Measurements from ENCODE around the gene CMTR1. TPM values are rescaled to one million over a fixed set of nuclear protein-coding genes. Genes with fewer than 3 reads are reported as not detected.

Gene CMTR1
- total RNA-seq, 1 experiment from 2014 or later = 34.8 TPM

DNA sequence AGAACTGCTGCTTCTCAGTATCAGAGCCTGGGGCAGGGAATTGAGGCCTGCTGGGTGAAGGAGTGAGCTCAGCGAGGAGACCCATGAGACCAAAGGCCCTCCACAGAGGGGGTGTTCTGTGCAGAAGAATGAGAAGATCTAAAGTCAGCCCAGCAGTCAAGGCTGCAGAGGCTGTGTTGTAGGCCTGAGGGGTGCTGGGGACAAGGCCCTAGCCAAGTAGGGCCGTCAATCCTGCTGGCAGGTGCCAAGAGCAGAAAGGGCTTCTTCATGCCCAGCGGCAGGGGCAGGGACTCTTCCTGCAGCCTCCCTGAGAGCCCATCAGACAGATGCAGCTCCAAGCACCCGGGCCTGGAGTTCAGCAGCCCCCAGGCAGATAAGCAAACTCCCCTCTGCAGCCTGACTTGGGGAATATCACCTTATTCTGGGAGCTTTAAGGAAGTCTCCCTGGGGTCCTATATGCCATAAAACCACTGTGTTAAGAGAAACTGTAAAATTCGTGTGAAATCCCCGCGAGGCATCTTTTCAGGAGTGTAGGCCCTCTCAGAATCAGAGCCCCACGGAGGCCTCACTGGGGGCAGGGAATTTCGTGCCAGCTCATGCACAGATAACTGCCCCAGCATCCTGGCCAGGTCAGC is 57.6 kb downstream of the CMTR1 start:
- no peak overlapping the region for H2AFZ ChIP-seq (ENCODE audit: low read length)
- H2BK12ac ChIP-seq (ENCODE audit: insufficient read length, low read depth, low read length) = no peak overlapping the region
- H3K27ac ChIP-seq (ENCODE audit: insufficient read length, low read depth, low read length) = no peak overlapping the region
- no peak overlapping the region for H2BK5ac ChIP-seq (ENCODE audit: insufficient read length, low read length)
- DNase-seq = peak; percentile 18
- TF ChIP-seq, protein P1, sequence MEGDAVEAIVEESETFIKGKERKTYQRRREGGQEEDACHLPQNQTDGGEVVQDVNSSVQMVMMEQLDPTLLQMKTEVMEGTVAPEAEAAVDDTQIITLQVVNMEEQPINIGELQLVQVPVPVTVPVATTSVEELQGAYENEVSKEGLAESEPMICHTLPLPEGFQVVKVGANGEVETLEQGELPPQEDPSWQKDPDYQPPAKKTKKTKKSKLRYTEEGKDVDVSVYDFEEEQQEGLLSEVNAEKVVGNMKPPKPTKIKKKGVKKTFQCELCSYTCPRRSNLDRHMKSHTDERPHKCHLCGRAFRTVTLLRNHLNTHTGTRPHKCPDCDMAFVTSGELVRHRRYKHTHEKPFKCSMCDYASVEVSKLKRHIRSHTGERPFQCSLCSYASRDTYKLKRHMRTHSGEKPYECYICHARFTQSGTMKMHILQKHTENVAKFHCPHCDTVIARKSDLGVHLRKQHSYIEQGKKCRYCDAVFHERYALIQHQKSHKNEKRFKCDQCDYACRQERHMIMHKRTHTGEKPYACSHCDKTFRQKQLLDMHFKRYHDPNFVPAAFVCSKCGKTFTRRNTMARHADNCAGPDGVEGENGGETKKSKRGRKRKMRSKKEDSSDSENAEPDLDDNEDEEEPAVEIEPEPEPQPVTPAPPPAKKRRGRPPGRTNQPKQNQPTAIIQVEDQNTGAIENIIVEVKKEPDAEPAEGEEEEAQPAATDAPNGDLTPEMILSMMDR (conservative IDR thresholded peaks at IDR 0.05) = no peak
- no peaks in the 10 kb centered on the region for H3K79me2 ChIP-seq (ENCODE audit: insufficient read depth, low read length)
- no peak overlapping the region for H2AK5ac ChIP-seq (ENCODE audit: insufficient read length, low read length)
- no peak overlapping the region for H3K56ac ChIP-seq (ENCODE audit: insufficient read length, low read depth, low read length)
- H4K91ac ChIP-seq (ENCODE audit: insufficient read length, low read depth, low read length) = no peak overlapping the region
- H3K79me1 ChIP-seq (ENCODE audit: insufficient read depth, low read depth, low read length, poor library complexity, severe bottlenecking) = no peaks in the 10 kb centered on the region
- H2BK15ac ChIP-seq (ENCODE audit: low read depth, low read length) = no peak overlapping the region
- no peaks in the 10 kb centered on the region for H3K9me3 Mint-ChIP-seq
- no CpG with 5 or more reads among the region's 9 CpGs for WGBS (ENCODE audit: extremely low coverage, insufficient read length, low lambda C conversion rate)
- H3K4me3 Mint-ChIP-seq = no peak overlapping the region
- H3K14ac ChIP-seq (ENCODE audit: insufficient read depth, low read length) = no peak overlapping the region
- peaks cover 5% of the 10 kb centered on the region; the same call in 1 of the 2 replicates for H3K4me1 ChIP-seq (ENCODE audit: insufficient read depth, low read length)
- H3K23me2 ChIP-seq (ENCODE audit: insufficient read length, low read depth, low read length, poor library complexity, severe bottlenecking) = no peaks in the 10 kb centered on the region
- no peaks in the 10 kb centered on the region; a peak in 1 of 7 replicates for H3K36me3 Mint-ChIP-seq (ENCODE audit: insufficient read depth in 1 of 3, low read depth in 3 of 3)
- no peak overlapping the region for H3K27ac Mint-ChIP-seq
- H3K18ac ChIP-seq (ENCODE audit: insufficient read length, low read depth, low read length) = no peak overlapping the region
- no peak overlapping the region for H3K9ac ChIP-seq (ENCODE audit: extremely low read depth, insufficient read length, low read length)
- H4K8ac ChIP-seq (replicated peaks; ENCODE audit: insufficient read length, low read depth, low read length) = no peak overlapping the region
- no peak overlapping the region for H3K4ac ChIP-seq (ENCODE audit: low read depth, low read length)
- no peak overlapping the region for H2BK120ac ChIP-seq (ENCODE audit: low read depth, low read length, poor library complexity, severe bottlenecking)
- no peaks in the 10 kb centered on the region for H3K27me3 ChIP-seq (ENCODE audit: insufficient read depth, low read length)
- no peak overlapping the region for H3T11ph ChIP-seq (ENCODE audit: low read length)
- no peak overlapping the region for H2BK20ac ChIP-seq (ENCODE audit: low read depth, low read length, poor library complexity, severe bottlenecking)
- no peaks in the 10 kb centered on the region; the same call in none of the 2 replicates for H3K27me3 Mint-ChIP-seq (ENCODE audit: low read depth)
- H4K5ac ChIP-seq (ENCODE audit: insufficient read length, low read depth, low read length) = no peak overlapping the region
- no peak overlapping the region for H3K4me2 ChIP-seq (ENCODE audit: insufficient read depth, insufficient read length, low read length)
- no peak overlapping the region for H3K23ac ChIP-seq (ENCODE audit: insufficient read length, low read depth, low read length)
- H3K9me3 ChIP-seq (ENCODE audit: control insufficient read depth, low read depth, low read length) = no peaks in the 10 kb centered on the region
- no peaks in the 10 kb centered on the region for H4K20me1 ChIP-seq (ENCODE audit: control insufficient read depth, insufficient read depth, insufficient read length)
- peaks cover 45 to 60% of the 10 kb centered on the region in 2 experiments for H3K4me1 Mint-ChIP-seq

All from H9 (cell line).